ENCODE results near the gene SZRD1. TPM values are rescaled to one million over a fixed set of nuclear protein-coding genes. Genes with fewer than 3 reads are reported as not detected.

Gene SZRD1
- total RNA-seq, 4 donors from 2014 or later: 73.1 to 80.5 (median 77.7) TPM

DNA sequence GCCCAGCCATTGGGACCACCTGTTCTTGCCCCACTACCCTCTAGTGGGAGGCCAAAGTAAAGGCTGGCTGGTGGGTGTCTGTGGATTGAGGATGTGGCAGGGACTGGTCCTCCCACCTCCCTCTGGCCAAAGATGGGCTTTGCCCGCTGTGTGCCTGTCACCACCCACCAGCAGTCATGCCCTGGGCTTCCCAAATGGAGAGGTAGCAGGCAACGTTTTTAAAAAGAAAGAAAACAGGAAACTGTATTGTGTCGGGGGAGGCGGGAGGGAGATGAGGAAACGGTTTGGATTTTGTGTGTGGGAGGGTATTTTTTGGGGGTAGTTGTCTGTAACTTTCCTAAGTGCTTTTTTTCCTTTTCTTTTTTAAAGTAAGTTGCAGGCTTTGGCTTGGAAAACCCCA, 30.1 kb downstream of the SZRD1 start:
- TF ChIP-seq, protein P1, sequence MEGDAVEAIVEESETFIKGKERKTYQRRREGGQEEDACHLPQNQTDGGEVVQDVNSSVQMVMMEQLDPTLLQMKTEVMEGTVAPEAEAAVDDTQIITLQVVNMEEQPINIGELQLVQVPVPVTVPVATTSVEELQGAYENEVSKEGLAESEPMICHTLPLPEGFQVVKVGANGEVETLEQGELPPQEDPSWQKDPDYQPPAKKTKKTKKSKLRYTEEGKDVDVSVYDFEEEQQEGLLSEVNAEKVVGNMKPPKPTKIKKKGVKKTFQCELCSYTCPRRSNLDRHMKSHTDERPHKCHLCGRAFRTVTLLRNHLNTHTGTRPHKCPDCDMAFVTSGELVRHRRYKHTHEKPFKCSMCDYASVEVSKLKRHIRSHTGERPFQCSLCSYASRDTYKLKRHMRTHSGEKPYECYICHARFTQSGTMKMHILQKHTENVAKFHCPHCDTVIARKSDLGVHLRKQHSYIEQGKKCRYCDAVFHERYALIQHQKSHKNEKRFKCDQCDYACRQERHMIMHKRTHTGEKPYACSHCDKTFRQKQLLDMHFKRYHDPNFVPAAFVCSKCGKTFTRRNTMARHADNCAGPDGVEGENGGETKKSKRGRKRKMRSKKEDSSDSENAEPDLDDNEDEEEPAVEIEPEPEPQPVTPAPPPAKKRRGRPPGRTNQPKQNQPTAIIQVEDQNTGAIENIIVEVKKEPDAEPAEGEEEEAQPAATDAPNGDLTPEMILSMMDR (IDR thresholded peaks at IDR 0.05): no peak
- ATAC-seq (ENCODE audit: low FRiP score) (no peak), DNase-seq (ENCODE audit: low spot score) (no peak)

DNA sequence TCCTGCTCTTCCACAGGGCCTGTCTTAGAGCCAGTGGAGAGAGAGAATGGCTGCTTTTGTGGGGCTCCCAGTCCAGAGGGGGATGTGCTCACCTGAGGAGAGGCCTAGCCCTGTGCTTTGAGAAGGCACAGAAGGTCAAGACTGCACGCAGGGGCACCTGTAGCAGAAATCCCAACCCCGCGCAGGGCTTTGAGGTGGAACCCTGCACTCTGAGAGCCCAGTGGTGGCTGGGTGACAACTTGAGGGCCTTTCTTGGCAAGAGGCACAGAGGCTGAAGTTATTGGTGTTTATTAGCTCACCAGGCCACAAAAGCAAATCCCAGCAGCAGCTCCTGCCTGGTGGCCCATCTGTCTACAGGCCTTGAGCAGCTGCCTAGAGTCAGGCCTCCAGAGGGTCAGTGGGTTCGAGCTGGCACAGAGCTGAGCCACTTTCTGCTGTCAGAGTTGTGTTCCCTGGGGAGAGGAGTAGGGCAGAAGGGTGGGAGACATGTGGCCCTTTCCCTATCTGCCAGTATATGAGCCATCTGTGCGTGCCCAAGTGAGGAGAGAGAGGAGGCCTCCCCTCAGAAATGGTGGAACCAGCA, 31.4 kb downstream of the SZRD1 start:
- no peak for ATAC-seq (ENCODE audit: low FRiP score)
- DNase-seq (ENCODE audit: low spot score): no peak
- TF ChIP-seq, protein P1 (IDR thresholded peaks at IDR 0.05): no peak

DNA sequence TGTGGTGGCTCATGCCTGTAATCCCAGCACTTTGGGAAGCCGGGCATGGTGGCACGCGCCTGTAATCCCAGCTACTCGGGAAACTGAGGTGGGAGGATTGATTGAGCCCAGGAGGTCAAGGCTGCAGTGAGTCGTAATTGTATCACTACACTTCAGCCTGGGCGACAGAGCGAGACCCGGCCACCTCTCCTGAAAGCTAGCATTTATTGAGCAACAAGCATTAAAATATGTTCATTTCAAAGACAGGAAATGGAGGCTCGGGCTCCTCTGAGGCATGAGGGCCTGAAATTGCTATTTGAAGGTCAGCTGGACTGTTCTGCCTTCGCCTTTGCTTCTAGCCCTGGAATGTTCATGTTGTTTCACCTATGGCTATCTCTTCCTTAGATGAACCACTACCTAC, 35.7 kb downstream of the SZRD1 start:
- TF ChIP-seq, protein P1 (IDR thresholded peaks at IDR 0.05): no peak
- ATAC-seq (ENCODE audit: low FRiP score): no peak
- no peak for DNase-seq (ENCODE audit: low spot score)

DNA sequence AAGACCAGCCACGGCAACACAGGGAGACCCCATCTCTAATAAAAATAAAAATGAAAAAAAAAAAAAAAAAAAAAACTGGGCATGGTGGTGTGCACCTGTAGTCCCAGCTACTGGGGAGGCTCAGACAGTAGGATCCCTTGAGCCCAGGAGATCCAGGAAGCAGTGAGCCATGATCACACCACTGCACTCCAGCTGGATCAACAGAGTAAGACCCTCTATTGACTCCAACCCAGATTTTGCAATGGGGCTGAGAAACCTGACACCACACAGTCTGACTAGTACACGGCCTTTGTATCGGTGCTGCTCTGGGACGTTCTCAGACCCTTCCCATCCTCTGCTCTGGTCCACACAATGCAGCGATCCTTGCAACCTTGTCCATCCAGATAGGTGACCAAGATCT, 38.4 kb downstream of the SZRD1 start:
- no peak for ATAC-seq (ENCODE audit: low FRiP score)

DNA sequence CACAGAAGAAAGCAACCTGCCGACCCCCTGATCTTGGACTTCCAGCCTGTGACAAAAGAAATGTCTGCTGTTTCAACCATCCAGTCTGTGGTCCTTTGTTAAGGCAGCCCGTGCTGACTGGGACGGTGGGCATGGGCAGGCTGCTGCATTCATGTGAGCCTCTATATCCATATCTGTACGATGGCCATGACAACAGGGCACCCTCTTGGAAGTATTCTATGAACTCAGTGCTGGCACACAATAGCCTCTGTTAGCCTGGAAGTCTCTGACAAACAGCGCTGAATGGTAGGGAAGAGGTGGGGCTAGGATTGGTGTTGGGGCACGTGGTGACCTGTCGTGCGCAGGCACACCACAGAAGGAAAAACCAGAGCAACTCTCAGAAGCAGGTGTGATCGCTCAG, 39.8 kb downstream of the SZRD1 start:
- ATAC-seq (ENCODE audit: low FRiP score) (no peak), DNase-seq (ENCODE audit: low spot score) (no peak)
- TF ChIP-seq, protein P1 (IDR thresholded peaks at IDR 0.05): no peak

More for the DNA sequence above, 38.4 kb downstream of the SZRD1 start:
- TF ChIP-seq, protein P1 (IDR thresholded peaks at IDR 0.05): no peak
- no peak for DNase-seq (ENCODE audit: low spot score)

DNA sequence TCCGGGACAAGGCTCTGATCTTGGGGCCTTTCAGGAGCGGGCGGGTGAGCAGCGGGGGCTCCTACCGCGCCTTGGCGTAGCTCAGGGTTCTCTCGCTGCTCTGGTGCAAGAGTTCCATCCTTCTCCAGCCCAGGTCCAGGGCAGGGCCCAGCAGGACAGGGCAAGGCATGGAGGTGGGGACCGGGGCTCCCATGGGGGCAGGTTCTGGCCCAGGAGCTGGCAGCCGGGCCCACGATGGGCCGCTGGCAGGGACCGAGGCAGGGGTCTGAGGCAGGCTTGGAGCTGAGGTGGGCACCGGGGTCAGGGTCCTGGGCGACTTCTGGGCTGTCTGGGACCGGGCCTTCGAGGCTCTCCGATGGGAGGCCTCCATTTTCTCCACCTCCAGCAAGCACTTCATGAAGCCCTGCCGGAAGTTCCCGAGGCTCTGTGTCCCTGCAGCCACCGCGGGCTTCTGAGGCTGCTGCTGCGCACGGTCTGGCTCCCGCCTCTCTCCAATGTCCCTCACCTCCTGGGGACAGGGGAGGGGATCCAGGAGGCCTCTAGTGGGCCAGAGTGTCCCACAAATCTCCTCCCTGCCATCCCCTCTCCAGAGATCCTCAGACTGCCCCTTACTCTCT, 42.6 kb downstream of the SZRD1 start:
- TF ChIP-seq, protein P1 (IDR thresholded peaks at IDR 0.05): no peak
- ATAC-seq (ENCODE audit: low FRiP score): no peak
- DNase-seq (ENCODE audit: low spot score): no peak

DNA sequence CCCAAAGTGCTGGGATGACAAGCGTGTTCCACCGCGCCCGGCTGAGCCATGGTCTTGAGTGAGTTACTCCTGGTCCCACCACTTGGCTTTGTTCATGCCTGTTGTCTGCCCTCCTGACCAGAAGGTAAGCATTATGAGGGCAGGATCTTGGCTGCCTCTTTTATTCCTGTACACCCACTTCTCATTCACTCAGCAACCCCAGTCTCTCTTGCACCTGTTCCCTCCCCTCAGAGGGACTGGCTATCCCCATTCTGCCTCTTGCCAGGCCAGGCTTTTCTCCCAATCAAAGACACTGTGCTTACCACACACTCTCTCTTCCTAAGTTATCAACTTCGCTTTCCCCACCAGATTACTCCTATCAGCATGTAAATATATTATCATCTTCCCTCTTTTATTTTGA, 43.8 kb downstream of the SZRD1 start:
- DNase-seq (ENCODE audit: low spot score) (no peak), ATAC-seq (ENCODE audit: low FRiP score) (no peak)
- TF ChIP-seq, protein P1 (IDR thresholded peaks at IDR 0.05): no peak
